Activated CD4-positive, alpha-beta T cell treated with anti-CD3 and anti-CD28 coated beads, Interleukin-2, amount 10 ng/mL, durations not matched to agents 7 days and 5 days (primary cell): ENCODE measurements around the gene PIGB. TPM values are rescaled to one million over a fixed set of nuclear protein-coding genes. Genes with fewer than 3 reads are reported as not detected.

Experiments
- CTCF ChIA-PET: fragments of 350-600 bp; sonication (Branson Sonifier 250); formaldehyde crosslinking; loops from one replicate; lab custom pipeline; 2021; ENCODE audit warnings: antibody characterized with exemption; lab: Charles Lee
- POLR2A ChIA-PET: fragments of 350-600 bp; sonication (Branson Sonifier 250); formaldehyde crosslinking; loops from one replicate; lab custom pipeline; 2021; ENCODE audit warnings: antibody characterized with exemption; lab: Charles Lee
- DNase-seq: peaks from one replicate; pipeline ENCODE4 v3.0.0-alpha.2; 2020
- H3K27ac Mint-ChIP-seq: one replicate; pipeline ENCODE4 v1.8.0; 2021; ENCODE audit warnings: mild to moderate bottlenecking, moderate library complexity, mixed read lengths
- H3K27me3 Mint-ChIP-seq: one replicate; pipeline ENCODE4 v1.8.0; 2021; ENCODE audit warnings: mixed read lengths
- H3K36me3 Mint-ChIP-seq: one replicate; pipeline ENCODE4 v1.8.0; 2021; ENCODE audit warnings: low read depth, mixed read lengths
- H3K4me1 Mint-ChIP-seq: one replicate; pipeline ENCODE4 v1.8.0; 2021; ENCODE audit warnings: mixed read lengths
- H3K4me3 Mint-ChIP-seq: one replicate; pipeline ENCODE4 v1.8.0; 2021; ENCODE audit warnings: mild to moderate bottlenecking, moderate library complexity, mixed read lengths
- H3K9me3 Mint-ChIP-seq: one replicate; pipeline ENCODE4 v1.8.0; 2021; ENCODE audit warnings: mixed read lengths
- total RNA-seq, 2 experiments: library from RNA; stranded (reverse); gene quantifications; one replicate each; pipeline ENCODE4 v1.2.3, GENCODE V29; 2021

The PIGB gene
- total RNA-seq, 2 experiments from 2014 or later: 22.2 to 23.4 TPM

DNA sequence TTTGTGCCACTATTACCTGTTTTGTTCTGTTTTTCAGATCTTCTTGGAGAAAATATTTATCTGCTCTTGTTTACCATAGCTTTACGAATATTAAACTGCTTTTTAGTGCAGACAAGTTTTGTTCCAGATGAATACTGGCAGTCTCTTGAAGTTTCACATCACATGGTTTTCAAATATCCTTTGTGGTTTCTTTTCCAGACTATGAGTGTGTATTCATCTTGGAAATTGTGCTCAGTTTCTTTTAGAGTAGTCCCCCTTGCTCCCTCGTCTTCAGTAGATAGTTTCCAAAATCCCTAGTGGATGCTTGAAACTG lies 1.2 kb downstream of the PIGB start:
- Mint-ChIP-seq H3K27ac (peak overlapping the region; percentile 74), H3K4me1 (peaks cover 54% of the 10 kb centered on the region), H3K4me3 (peak overlapping the region; percentile 98), H3K36me3 (peaks cover 33% of the 10 kb centered on the region), H3K9me3 (no peaks in the 10 kb centered on the region), H3K27me3 (no peaks in the 10 kb centered on the region)
- POLR2A ChIA-PET: no interaction called here
- CTCF ChIA-PET: interaction anchor here (1.0 to 2.1 kb wide), 2 partner anchors 88 to 165 kb away, joined by 3 to 13 read pairs; partner anchors contain the start of genes CCPG1 and PIERCE2
- no peak for DNase-seq

GRCh38 chr15:55320963-55321362 lies 1.9 kb downstream of the PIGB start:
- no peak overlapping the region for H3K27ac Mint-ChIP-seq
- H3K9me3 Mint-ChIP-seq: no peaks in the 10 kb centered on the region
- POLR2A ChIA-PET: no interaction called here
- H3K36me3 Mint-ChIP-seq: peaks cover 28% of the 10 kb centered on the region
- H3K27me3 Mint-ChIP-seq: no peaks in the 10 kb centered on the region
- CTCF ChIA-PET: no interaction called here
- H3K4me1 Mint-ChIP-seq: peaks cover 46% of the 10 kb centered on the region
- no peak for DNase-seq
- H3K4me3 Mint-ChIP-seq: no peak overlapping the region

- POLR2A ChIA-PET: no interaction called here
- Mint-ChIP-seq H3K4me1 (peaks cover 38% of the 10 kb centered on the region), H3K4me3 (no peak overlapping the region), H3K36me3 (peaks cover 22% of the 10 kb centered on the region), H3K9me3 (no peaks in the 10 kb centered on the region), H3K27ac (no peak overlapping the region), H3K27me3 (no peaks in the 10 kb centered on the region)
- CTCF ChIA-PET: interaction anchor here (1.6 kb wide), 1 partner anchor 86 kb away, joined by 3 read pairs; the partner anchor contains the start of genes CCPG1 and PIERCE2
- no peak for DNase-seq
Measured at GRCh38 chr15:55322467-55322866, 3.4 kb downstream of the PIGB start.

DNA sequence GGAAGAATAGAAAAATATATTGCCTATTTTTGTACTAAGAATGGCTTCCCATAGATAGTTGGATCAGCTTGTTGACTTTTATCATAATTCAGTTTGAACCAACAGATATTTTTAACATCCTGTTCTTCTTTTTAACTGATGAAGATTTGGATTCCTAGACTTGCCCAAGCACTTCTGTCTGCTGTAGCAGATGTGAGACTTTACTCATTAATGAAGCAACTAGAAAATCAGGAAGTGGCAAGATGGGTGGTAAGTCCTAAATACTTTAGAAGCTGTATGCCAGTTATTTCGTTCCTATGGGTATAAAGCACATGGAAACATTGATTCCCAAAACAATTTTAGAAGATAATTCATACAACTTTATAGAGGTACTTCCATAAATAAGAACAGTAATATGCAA lies 8.4 kb downstream of the PIGB start:
- H3K4me1 Mint-ChIP-seq: peaks cover 10% of the 10 kb centered on the region
- no peaks in the 10 kb centered on the region for H3K9me3 Mint-ChIP-seq
- DNase-seq: no peak
- peaks cover 28% of the 10 kb centered on the region for H3K36me3 Mint-ChIP-seq
- ChIA-PET CTCF (interaction anchor here (2.1 kb wide), 1 partner anchor 8 kb away, joined by 7 read pairs; the partner anchor contains the start of genes PIGB and PIGBOS1), POLR2A (no interaction called here)
- H3K27me3 Mint-ChIP-seq: no peaks in the 10 kb centered on the region
- no peak overlapping the region for H3K4me3 Mint-ChIP-seq
- no peak overlapping the region for H3K27ac Mint-ChIP-seq

GRCh38 chr15:55334371-55334770 lies 15.3 kb downstream of the PIGB start:
- no peak for DNase-seq
- Mint-ChIP-seq H3K27me3 (no peaks in the 10 kb centered on the region), H3K9me3 (no peaks in the 10 kb centered on the region), H3K4me3 (no peak overlapping the region), H3K27ac (no peak overlapping the region), H3K4me1 (no peaks in the 10 kb centered on the region), H3K36me3 (peaks cover 38% of the 10 kb centered on the region)
- POLR2A ChIA-PET: no interaction called here
- CTCF ChIA-PET: interaction anchor here (1.3 kb wide), 1 partner anchor 74 kb away, joined by 4 read pairs; the partner anchor contains the start of genes CCPG1 and PIERCE2

- Mint-ChIP-seq H3K27me3 (no peaks in the 10 kb centered on the region), H3K27ac (no peak overlapping the region), H3K4me3 (no peak overlapping the region), H3K4me1 (no peaks in the 10 kb centered on the region), H3K36me3 (peaks cover 40% of the 10 kb centered on the region), H3K9me3 (no peaks in the 10 kb centered on the region)
- DNase-seq: no peak
- ChIA-PET POLR2A (no interaction called here), CTCF (interaction anchor here (1.3 kb wide), 1 partner anchor 73 kb away, joined by 4 read pairs; the partner anchor contains the start of genes CCPG1 and PIERCE2)
Measured at GRCh38 chr15:55334997-55335396, 16.0 kb downstream of the PIGB start.

- Mint-ChIP-seq H3K9me3 (no peaks in the 10 kb centered on the region), H3K4me1 (no peaks in the 10 kb centered on the region), H3K36me3 (peaks cover 33% of the 10 kb centered on the region), H3K27me3 (no peaks in the 10 kb centered on the region), H3K4me3 (no peak overlapping the region), H3K27ac (no peak overlapping the region)
- ChIA-PET CTCF (interaction anchor here (0.5 kb wide), 1 partner anchor 48 kb away, joined by 6 read pairs; no protein-coding TSS in a partner anchor), POLR2A (interaction anchor here (0.6 kb wide), 1 partner anchor 667 kb away, joined by 3 read pairs; no protein-coding TSS in a partner anchor)
- DNase-seq: no peak
Measured at GRCh38 chr15:55337160-55337559, 18.1 kb downstream of the PIGB start.

- CTCF ChIA-PET: no interaction called here
- Mint-ChIP-seq H3K27me3 (no peaks in the 10 kb centered on the region), H3K4me1 (no peaks in the 10 kb centered on the region), H3K4me3 (no peak overlapping the region), H3K9me3 (no peaks in the 10 kb centered on the region), H3K36me3 (peaks cover 40% of the 10 kb centered on the region), H3K27ac (no peak overlapping the region)
- DNase-seq: no peak
- POLR2A ChIA-PET: no interaction called here
Measured at GRCh38 chr15:55343168-55343567, 24.1 kb downstream of the PIGB start.

GRCh38 chr15:55344206-55344605 lies 25.2 kb downstream of the PIGB start:
- Mint-ChIP-seq H3K36me3 (peaks cover 42% of the 10 kb centered on the region), H3K4me1 (no peaks in the 10 kb centered on the region), H3K27ac (no peak overlapping the region), H3K9me3 (no peaks in the 10 kb centered on the region), H3K4me3 (no peak overlapping the region), H3K27me3 (no peaks in the 10 kb centered on the region)
- no peak for DNase-seq
- CTCF ChIA-PET: interaction anchor here (1.5 kb wide), 1 partner anchor 19 kb away, joined by 4 read pairs; no protein-coding TSS in a partner anchor
- POLR2A ChIA-PET: interaction anchor here (0.7 kb wide), 1 partner anchor 20 kb away, joined by 3 read pairs; no protein-coding TSS in a partner anchor

DNA sequence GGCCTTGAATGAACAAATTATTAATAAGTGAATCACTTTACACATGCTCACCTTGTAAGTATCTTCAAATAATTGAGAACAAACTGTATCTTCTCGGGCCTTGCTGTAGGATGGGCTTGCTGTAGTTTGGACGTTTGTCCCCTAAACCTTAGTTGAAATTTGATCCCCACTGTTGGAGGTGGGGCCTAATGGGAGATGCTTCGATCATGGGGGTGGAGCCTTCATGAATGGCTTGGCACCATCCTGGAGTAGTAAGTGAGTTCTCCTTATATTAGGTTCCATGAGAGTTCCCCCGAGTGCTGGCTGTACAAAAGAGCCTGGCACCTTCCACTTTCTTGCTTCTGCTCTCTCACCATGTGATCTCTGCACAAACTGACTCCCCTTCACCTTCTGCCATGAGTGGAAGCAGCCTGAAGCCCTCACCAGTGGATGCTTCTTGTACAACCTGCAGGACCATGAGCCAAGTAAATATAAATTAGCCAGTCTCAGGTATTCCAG lies 29.3 kb downstream of the PIGB start:
- H3K27me3 Mint-ChIP-seq: no peaks in the 10 kb centered on the region
- H3K36me3 Mint-ChIP-seq: peaks cover 36% of the 10 kb centered on the region
- no peak overlapping the region for H3K4me3 Mint-ChIP-seq
- no peak overlapping the region for H3K27ac Mint-ChIP-seq
- no peaks in the 10 kb centered on the region for H3K9me3 Mint-ChIP-seq
- CTCF ChIA-PET: no interaction called here
- POLR2A ChIA-PET: no interaction called here
- no peak for DNase-seq
- no peaks in the 10 kb centered on the region for H3K4me1 Mint-ChIP-seq

DNA sequence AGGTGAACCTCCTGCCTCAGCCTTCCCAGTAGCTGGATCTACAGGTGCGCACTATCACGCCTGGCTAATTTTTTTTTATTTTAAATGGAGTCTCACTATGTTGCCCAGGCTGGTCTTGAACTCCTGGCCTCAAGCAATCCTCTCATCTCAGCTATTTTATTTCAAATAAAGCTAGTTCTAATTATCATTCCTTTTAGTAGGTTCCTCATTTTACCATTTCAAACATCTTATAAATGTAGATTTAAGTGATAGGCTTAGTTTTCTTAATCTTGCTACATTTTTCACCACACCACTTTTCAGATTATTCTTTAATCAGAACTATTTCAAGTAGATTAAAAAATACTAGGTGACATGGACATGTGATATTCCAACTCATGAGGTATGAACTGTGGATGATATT lies 30.3 kb downstream of the PIGB start:
- peaks cover 28% of the 10 kb centered on the region for H3K36me3 Mint-ChIP-seq
- DNase-seq: no peak
- H3K4me1 Mint-ChIP-seq: no peaks in the 10 kb centered on the region
- no peak overlapping the region for H3K4me3 Mint-ChIP-seq
- no peaks in the 10 kb centered on the region for H3K27me3 Mint-ChIP-seq
- H3K27ac Mint-ChIP-seq: no peak overlapping the region
- H3K9me3 Mint-ChIP-seq: no peaks in the 10 kb centered on the region
- CTCF ChIA-PET: no interaction called here
- POLR2A ChIA-PET: no interaction called here

DNA sequence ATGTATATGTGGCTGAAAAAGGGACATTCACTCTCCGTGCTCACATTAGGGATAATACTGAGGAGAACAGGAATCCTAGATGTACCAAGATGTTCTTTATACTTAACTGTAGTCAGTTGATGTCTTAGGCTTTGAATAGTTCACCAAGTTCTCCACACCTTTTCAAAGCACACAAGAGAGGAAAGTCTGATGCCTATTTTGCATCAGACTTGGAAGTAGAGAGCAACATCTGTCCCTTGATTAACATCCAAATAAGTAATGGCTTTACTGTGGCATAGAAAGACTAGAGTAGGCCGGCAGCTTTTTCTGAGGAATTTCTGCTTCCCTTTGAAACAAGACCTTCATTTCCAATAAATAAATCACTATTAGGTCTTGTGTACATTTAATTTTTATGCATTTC lies 34.0 kb downstream of the PIGB start:
- no peak for DNase-seq
- ChIA-PET POLR2A (no interaction called here), CTCF (no interaction called here)
- Mint-ChIP-seq H3K9me3 (no peaks in the 10 kb centered on the region), H3K27me3 (no peaks in the 10 kb centered on the region), H3K4me1 (no peaks in the 10 kb centered on the region), H3K27ac (no peak overlapping the region), H3K36me3 (peaks cover 23% of the 10 kb centered on the region), H3K4me3 (no peak overlapping the region)

DNA sequence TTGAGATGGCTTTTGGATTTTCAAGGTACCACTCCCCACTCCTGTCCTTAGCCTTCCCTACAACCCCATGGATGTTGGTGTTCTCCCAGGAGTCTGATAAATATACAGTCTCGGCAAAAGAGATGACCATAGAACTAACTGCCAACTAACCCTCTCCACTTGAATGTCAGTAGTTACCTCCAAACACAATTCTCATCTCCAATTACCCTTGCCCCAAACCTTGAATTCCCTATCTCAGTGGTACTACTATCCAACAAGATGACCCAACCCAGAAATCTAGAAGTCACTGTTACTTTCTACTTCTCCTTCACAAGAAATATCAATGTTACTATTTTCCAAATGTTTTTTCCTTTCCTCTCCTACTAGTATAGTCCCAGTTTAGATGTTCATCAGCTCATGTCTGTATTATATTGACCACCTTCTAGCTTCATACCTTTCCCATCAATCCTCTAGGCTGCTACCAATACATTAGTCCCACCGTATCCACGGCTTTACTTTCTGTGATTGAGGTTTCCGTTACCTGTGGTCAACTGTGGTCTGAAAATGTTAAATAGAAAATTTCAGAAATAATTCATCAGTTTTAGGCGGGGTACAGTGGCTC lies 38.1 kb downstream of the PIGB start:
- DNase-seq: no peak
- CTCF ChIA-PET: no interaction called here

More for the DNA sequence above, 38.1 kb downstream of the PIGB start:
- H3K9me3 Mint-ChIP-seq: no peaks in the 10 kb centered on the region
- H3K27me3 Mint-ChIP-seq: no peaks in the 10 kb centered on the region
- H3K4me1 Mint-ChIP-seq: no peaks in the 10 kb centered on the region
- no peak overlapping the region for H3K4me3 Mint-ChIP-seq
- POLR2A ChIA-PET: no interaction called here
- H3K36me3 Mint-ChIP-seq: peaks cover 13% of the 10 kb centered on the region
- no peak overlapping the region for H3K27ac Mint-ChIP-seq
